Nephron progenitor cell (in vitro differentiated cells): ENCODE data around the gene OTX1.

Experiments
- DNase-seq: peaks from one replicate; pipeline ENCODE4 v3.0.0; 2021
- H3K27ac Mint-ChIP-seq: 2 replicates; pipeline ENCODE4 v1.8.0; 2021; ENCODE audit warnings: mild to moderate bottlenecking, moderate library complexity, mixed read lengths
- H3K27me3 Mint-ChIP-seq: 2 replicates; pipeline ENCODE4 v1.8.0; 2021; ENCODE audit warnings: mild to moderate bottlenecking, low read depth, mixed read lengths; ENCODE audit not compliant: poor library complexity
- H3K36me3 Mint-ChIP-seq: 2 replicates; pipeline ENCODE4 v1.8.0; 2021; ENCODE audit warnings: low read depth, mixed read lengths
- H3K4me1 Mint-ChIP-seq: 2 replicates; pipeline ENCODE4 v1.8.0; 2021; ENCODE audit warnings: mixed read lengths
- H3K4me3 Mint-ChIP-seq: 2 replicates; pipeline ENCODE4 v1.8.0; 2021; ENCODE audit warnings: mild to moderate bottlenecking, moderate library complexity, mixed read lengths
- H3K9me3 Mint-ChIP-seq: 2 replicates; pipeline ENCODE4 v1.8.0; 2021; ENCODE audit warnings: mild to moderate bottlenecking, moderate library complexity, mixed read lengths
- CTCF ChIP-seq: fragments of 200-600 bp; sonication (generic); IDR thresholded peaks from 2 replicates; pipeline ENCODE4 v1.5.0; 2021; ENCODE audit warnings: antibody characterized with exemption

The OTX1 gene

DNA sequence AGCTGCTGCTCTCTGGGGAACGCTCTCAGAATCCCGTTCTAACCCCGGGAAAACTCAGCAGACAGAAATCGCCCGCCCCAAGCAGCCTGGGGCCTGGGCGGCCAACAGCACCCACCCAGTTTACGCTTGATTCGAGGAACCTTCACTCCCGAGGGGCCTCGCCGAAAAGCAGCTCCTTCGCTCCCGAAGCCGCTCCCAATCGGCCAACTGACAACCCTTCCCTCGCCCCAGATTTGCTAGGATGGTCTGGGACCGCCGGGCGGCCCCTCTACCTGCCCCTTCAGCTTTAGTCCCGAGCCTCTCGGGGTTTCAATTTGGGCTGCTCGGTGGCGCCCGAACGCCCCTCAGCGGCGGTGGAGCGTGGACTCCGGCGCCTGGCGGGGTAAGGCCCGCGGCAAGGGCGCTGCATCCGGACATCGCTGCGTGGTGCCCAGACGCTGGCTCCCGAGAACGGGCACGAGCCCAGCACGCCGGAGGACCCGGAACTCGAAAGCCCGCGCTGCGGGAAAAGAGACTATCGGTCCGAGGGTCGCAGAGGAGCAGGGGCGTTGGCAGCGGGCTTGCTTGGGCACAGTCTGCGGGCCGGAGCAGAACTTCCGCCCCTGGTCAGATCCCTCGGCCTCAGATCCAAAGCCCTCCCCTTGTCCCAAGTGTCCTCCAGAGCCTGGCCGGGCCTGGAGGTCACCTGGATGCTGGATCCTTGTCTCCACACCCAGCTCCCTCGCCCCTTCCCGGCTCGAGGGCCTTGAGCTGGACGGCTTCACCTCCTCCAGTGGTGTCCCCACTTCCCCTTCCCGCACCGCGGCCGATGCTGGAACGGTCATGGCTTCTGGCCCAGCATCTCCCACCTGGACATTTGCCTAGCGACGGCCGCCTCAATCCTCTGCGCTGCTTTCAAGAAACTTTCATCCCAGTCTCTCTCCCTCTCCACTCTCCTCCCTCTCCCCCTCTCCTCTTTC is 3.0 kb upstream of the OTX1 start:
- Mint-ChIP-seq H3K36me3 (peaks cover 13% of the 10 kb centered on the region), H3K4me3 (peak overlapping the region; percentile 53), H3K9me3 (peaks cover 8% of the 10 kb centered on the region), H3K4me1 (peaks cover 57% of the 10 kb centered on the region), H3K27me3 (peaks cover 93% of the 10 kb centered on the region), H3K27ac (no peak overlapping the region)
- TF ChIP-seq CTCF = no peak
- DNase-seq = peak; percentile 54

GRCh38 chr2:63048367-63049171 is 2.1 kb upstream of the OTX1 start:
- Mint-ChIP-seq H3K4me3 (peak overlapping the region; percentile 53), H3K9me3 (peaks cover 8% of the 10 kb centered on the region), H3K4me1 (peaks cover 56% of the 10 kb centered on the region), H3K36me3 (peaks cover 13% of the 10 kb centered on the region), H3K27ac (no peak overlapping the region), H3K27me3 (peaks cover 97% of the 10 kb centered on the region)
- TF ChIP-seq CTCF = no peak
- peak; percentile 57 for DNase-seq

GRCh38 chr2:63049211-63049969 is 1.2 kb upstream of the OTX1 start:
- Mint-ChIP-seq H3K27me3 (peaks cover 97% of the 10 kb centered on the region), H3K27ac (no peak overlapping the region), H3K4me3 (peak overlapping the region; percentile 78), H3K4me1 (peaks cover 47% of the 10 kb centered on the region), H3K36me3 (peaks cover 13% of the 10 kb centered on the region), H3K9me3 (peaks cover 4% of the 10 kb centered on the region)
- DNase-seq = peak; percentile 38
- TF ChIP-seq CTCF = no peak

GRCh38 chr2:63049970-63050333 is 678 bp upstream of the OTX1 start:
- no peak for DNase-seq
- no peak overlapping the region for H3K27ac Mint-ChIP-seq
- peak overlapping the region; percentile 78 for H3K4me3 Mint-ChIP-seq
- peaks cover 4% of the 10 kb centered on the region for H3K9me3 Mint-ChIP-seq
- peaks cover 42% of the 10 kb centered on the region for H3K4me1 Mint-ChIP-seq
- peaks cover 97% of the 10 kb centered on the region for H3K27me3 Mint-ChIP-seq
- no peak for TF ChIP-seq CTCF
- H3K36me3 Mint-ChIP-seq = peaks cover 11% of the 10 kb centered on the region

GRCh38 chr2:63051042-63051794 is 588 bp downstream of the OTX1 start:
- Mint-ChIP-seq H3K4me1 (peaks cover 42% of the 10 kb centered on the region), H3K9me3 (no peaks in the 10 kb centered on the region), H3K27ac (no peak overlapping the region), H3K36me3 (no peaks in the 10 kb centered on the region), H3K27me3 (peaks cover 97% of the 10 kb centered on the region), H3K4me3 (peak overlapping the region; percentile 71)
- peak; percentile 23 for DNase-seq
- TF ChIP-seq CTCF = no peak
